Suppressor macrophage treated with lipopolysaccharide for 1 hour (primary cell): Measurements from ENCODE around the gene PRR3.
"Not testable (repeated sequence)": the region's sequence is repeated elsewhere in the genome, so short reads cannot be mapped to it uniquely, and the experiment has no call there.

Experiments used
- DNase-seq, 3 donors: peaks; one replicate each; pipeline ENCODE4 v3.0.0-alpha.2; 2020 to 2022

PRR3 gene

DNA sequence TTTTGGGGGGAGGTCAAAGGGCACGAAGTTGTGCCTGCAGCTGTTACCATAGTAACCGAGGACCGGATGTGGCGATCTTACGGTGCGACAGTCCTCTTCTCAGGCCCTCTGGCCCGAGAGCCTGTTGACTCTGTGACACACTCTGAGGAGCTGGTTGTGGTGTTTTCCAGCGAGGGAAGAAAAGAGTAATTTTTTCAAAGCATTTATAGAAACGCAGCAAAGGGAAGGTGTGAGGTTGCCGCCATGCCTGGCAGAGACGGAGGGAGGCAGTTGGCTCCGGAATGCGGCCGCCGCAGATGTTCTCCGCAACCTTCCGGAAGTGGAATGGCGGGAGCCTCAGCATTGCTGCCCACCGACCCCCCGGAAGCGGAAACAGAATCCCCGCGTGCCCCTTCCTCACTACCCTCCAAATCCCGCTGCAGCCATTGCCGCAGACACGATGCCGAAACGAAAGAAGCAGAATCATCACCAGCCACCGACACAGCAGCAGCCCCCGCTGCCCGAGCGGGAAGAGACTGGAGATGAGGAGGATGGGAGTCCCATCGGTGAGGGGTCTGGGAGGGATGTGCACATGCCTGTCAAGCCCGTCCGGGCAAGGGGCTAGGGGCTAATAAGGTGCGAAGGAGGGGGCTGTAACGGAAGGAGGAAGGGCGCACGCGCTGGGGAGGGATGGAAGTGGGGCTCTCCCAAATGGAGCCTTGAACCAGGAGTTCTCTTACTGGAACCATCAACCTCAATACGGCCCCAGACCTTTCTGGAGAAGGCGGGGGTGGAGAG lies at the start of gene PRR3:
TSS of gene PRR3 (plus strand) at position 390 of the 777 bp plus-strand sequence. CDS start at position 440, 50 bp downstream.
- peak; percentile 94 to 97 (median 96) for DNase-seq

- DNase-seq = peak in 2 of 3 donors; percentile 21 to 33
These were observed 49.0 kb upstream of the PRR3 start for GRCh38 chr6:30507849-30508827.

GRCh38 chr6:30508890-30509736 lies 48.0 kb upstream of the PRR3 start:
- DNase-seq = peak; percentile 60 to 81 (median 76)

GRCh38 chr6:30510419-30511168 lies 46.5 kb upstream of the PRR3 start:
- DNase-seq = no peak

DNA sequence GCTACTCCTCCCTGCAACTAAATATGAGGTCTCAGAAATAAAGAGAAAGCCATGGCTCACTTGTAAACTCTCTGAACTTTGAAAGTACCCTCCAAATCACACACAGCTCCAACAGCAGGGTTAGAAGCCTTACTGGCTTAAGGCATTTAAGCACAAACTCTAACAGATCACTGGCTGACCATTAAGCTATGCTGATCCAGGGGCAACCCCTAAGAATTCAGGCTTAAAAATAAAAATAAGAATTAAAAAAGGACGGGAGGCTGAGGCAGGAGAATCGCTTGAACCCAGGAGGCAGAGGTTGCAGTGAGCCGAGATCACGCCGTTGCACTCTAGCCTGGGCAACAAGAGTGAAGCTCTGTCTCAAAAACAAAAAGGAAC lies 45.9 kb upstream of the PRR3 start:
- DNase-seq = no peak

- DNase-seq = no peak
These were observed 43.6 kb upstream of the PRR3 start for GRCh38 chr6:30513451-30513850.

- no peak for DNase-seq
These were observed 42.0 kb upstream of the PRR3 start for GRCh38 chr6:30515106-30515505.

- peak; percentile 96 to 99 (median 98) for DNase-seq
These were observed 40.9 kb upstream of the PRR3 start for GRCh38 chr6:30515944-30516753.

- DNase-seq = not testable (repeated sequence)
These were observed 40.4 kb upstream of the PRR3 start for GRCh38 chr6:30516754-30517076.

GRCh38 chr6:30517767-30518504 lies 39.2 kb upstream of the PRR3 start:
- not testable (repeated sequence) for DNase-seq

DNA sequence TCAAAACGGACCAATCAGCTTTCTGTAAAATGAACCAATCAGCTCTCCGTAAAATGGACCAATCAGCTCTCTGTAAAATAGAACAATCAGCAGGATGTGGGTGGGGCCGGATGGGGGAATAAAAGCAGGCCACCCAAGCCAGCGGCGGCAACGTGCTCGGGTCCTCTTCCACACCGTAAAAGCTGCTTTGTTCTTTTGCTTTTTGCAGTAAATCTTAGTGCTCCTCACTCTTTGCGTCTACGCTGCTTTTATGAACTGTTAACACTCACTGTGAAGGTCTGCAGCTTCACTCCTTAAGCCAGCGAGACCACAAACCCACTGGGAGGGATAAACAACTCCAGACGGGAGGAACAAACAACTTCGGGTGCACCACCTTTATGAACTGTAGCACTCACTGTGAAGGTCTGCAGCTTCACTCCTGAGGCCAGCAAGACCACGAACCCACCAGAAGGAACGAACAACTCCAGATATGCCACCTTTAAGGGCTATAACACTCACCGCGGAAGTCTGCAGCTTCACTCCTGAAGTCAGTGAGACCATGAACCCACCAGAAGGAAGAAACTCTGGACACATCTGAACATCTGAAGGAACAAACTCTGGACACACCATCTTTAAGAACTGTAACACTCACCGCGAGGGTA lies 38.5 kb upstream of the PRR3 start:
- DNase-seq = not testable (repeated sequence)

- no peak for DNase-seq
These were observed 36.6 kb upstream of the PRR3 start for GRCh38 chr6:30520522-30520921.

DNA sequence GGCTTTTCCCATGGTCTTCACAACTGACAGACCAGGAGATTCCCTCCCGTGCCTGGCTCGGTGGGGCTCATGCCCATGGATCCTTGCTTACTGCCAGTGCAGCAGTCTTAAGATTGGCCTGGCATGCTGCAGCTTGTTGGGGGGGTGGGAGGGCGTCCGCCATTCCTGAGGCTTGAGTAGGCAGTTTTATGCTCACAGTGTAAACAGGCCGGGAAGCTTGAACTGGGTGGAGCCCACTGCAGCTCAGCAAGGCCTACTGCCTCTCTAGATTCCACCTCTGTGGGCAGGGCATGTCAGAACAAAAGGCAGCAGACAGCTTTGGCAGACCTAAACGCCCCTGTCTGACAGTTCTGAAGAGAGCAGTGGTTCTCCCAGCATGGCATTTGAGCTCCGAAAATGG lies 36.0 kb upstream of the PRR3 start:
- not testable (repeated sequence) for DNase-seq

- peak in 1 of 3 donors; percentile 42 for DNase-seq
These were observed 35.1 kb upstream of the PRR3 start for GRCh38 chr6:30521952-30522351.

GRCh38 chr6:30526444-30526843 lies 30.7 kb upstream of the PRR3 start:
- not testable (repeated sequence) for DNase-seq

- DNase-seq = peak; percentile 53 to 78 (median 65)
These were observed 27.7 kb upstream of the PRR3 start for GRCh38 chr6:30529349-30529875.

GRCh38 chr6:30530014-30530413 lies 27.1 kb upstream of the PRR3 start:
- DNase-seq = peak; percentile 52 to 83 (median 71)

GRCh38 chr6:30533460-30534294 lies 23.4 kb upstream of the PRR3 start:
- no peak for DNase-seq

DNA sequence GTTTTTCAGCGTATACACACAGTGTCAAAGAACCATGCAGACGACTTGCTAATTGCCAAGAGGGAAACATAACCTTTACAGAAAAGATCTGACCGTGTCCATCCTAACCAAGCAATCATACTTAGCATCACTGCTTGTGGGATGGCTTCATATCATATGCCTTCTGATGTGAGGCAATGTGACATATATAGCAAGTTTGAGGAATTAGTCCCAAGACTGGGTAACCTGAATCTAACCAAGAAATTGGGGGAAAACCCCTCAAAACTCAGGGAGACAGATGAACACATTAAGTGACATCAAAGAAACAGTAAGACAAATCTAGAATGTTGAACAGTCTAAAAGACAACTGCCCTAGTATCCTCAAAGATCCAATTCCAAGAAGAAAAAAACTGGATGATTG lies 19.2 kb upstream of the PRR3 start:
- peak; percentile 32 to 60 (median 46) for DNase-seq
